GM18502 (cell line): ENCODE results near the gene CTBP1.
A peak's percentile ranks its signal among the peaks of the same experiment; 100 is the strongest.

Source experiments
- ATAC-seq: cut with Tn5 transposase; IDR thresholded peaks from one replicate; pipeline ENCODE4 v1.9.1; 2021; ENCODE audit warnings: mild to moderate bottlenecking; ENCODE audit not compliant: unreplicated experiment, poor library complexity

CTBP1 gene

GRCh38 chr4:1251773-1252066 lies 2.8 kb upstream of the CTBP1 start:
- ATAC-seq: no peak

- no peak for ATAC-seq
Measured at GRCh38 chr4:1250921-1251772, 2.2 kb upstream of the CTBP1 start.

GRCh38 chr4:1250527-1250812 lies 1.5 kb upstream of the CTBP1 start:
- ATAC-seq: no peak

GRCh38 chr4:1249731-1250526 lies 999 bp upstream of the CTBP1 start:
- ATAC-seq: peak; percentile 8

GRCh38 chr4:1249148-1249730 lies 309 bp upstream of the CTBP1 start:
- peak; percentile 62 for ATAC-seq

- ATAC-seq: no peak
Measured at GRCh38 chr4:1247864-1248244, 1.1 kb downstream of the CTBP1 start.

GRCh38 chr4:1246901-1247863 lies 1.7 kb downstream of the CTBP1 start:
- no peak for ATAC-seq

GRCh38 chr4:1246111-1246881 lies 2.6 kb downstream of the CTBP1 start:
- ATAC-seq: no peak

GRCh38 chr4:1245481-1246051 lies 3.4 kb downstream of the CTBP1 start:
- ATAC-seq: no peak

- ATAC-seq: no peak
Measured at GRCh38 chr4:1244978-1245471, 3.9 kb downstream of the CTBP1 start.

- ATAC-seq: no peak
Measured at GRCh38 chr4:1244081-1244977, 4.6 kb downstream of the CTBP1 start.

- no peak for ATAC-seq
Measured at GRCh38 chr4:1243451-1244080, 5.4 kb downstream of the CTBP1 start.

- ATAC-seq: no peak
Measured at GRCh38 chr4:1242506-1243450, 6.2 kb downstream of the CTBP1 start.

- no peak for ATAC-seq
Measured at GRCh38 chr4:1241936-1242505, 6.9 kb downstream of the CTBP1 start.

GRCh38 chr4:1241466-1241935 lies 7.4 kb downstream of the CTBP1 start:
- ATAC-seq: no peak

- no peak for ATAC-seq
Measured at GRCh38 chr4:1240721-1241465, 8.0 kb downstream of the CTBP1 start.
